GM12873 (cell line): Measurements from ENCODE around the gene MRPL10.

ENCODE experiments used
- CTCF ChIP-seq: IDR thresholded peaks from 2 replicates; pipeline ENCODE4 v1.5.1; 2012; ENCODE audit warnings: low read depth, mild to moderate bottlenecking, moderate library complexity, low read length, control low read depth; ENCODE audit not compliant: insufficient read depth; ENCODE audit errors: missing control alignments

The MRPL10 gene

GRCh38 chr17:47866941-47867340 is 35.6 kb upstream of the MRPL10 start:
- TF ChIP-seq CTCF: no peak

- TF ChIP-seq CTCF: no peak
These were observed 33.5 kb upstream of the MRPL10 start for GRCh38 chr17:47864791-47865216.

GRCh38 chr17:47862621-47863440 is 31.5 kb upstream of the MRPL10 start:
- no peak for TF ChIP-seq CTCF

GRCh38 chr17:47860386-47860785 is 29.0 kb upstream of the MRPL10 start:
- TF ChIP-seq CTCF: no peak

- no peak for TF ChIP-seq CTCF
These were observed 26.5 kb upstream of the MRPL10 start for GRCh38 chr17:47857551-47858455.

- no peak for TF ChIP-seq CTCF
These were observed 25.5 kb upstream of the MRPL10 start for GRCh38 chr17:47856830-47857229.

GRCh38 chr17:47855737-47856136 is 24.4 kb upstream of the MRPL10 start:
- TF ChIP-seq CTCF: no peak
